ENCODE data around the gene TMEM236. TPM values are rescaled to one million over a fixed set of nuclear protein-coding genes. Genes with fewer than 3 reads are reported as not detected.

The TMEM236 gene
- total RNA-seq, 1 donor from 2014 or later: 0.09 TPM

DNA sequence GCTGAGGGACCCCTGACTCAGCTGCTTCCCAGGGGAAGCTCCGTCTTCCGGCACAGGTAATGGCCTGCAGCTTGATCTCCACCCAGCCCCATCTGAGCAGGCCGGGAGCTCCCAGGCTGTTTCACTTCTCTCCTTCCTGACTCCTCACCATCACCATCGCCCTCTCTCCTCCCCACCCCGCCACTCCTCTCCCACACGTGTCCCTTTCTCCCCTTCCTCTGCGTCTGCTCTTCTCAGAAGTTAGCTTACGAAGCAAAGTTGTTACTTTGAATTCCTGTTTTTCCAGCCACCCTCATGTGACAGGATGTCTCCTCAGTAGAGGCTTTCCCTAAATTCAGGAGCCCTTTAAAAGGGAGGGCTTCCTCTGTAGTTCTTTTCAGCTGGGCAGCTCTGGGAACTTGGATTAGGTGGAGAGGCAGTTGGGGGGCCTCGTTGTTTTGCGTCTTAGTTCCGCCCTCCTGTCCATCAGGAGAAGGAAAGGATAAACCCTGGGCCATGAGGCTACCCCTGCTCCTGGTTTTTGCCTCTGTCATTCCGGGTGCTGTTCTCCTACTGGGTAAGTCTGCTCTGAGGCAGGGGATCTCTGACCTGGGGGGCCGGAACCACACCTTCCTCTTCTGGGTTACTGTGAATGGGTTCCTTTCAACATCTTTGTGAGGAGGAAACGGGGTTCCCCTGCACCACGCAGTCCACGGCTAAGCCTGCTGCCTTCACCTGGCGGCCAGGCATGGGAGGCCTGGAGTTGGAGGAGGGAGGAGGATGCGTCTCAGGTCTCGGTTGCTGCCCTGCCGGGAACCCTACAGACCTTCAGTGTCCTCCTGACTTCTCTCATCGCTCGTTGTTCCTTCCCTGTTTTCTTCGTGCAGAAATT is 57.2 kb downstream of the TMEM236 start, which contains the start of gene MRC1:
Gene MRC1 (plus strand): TSS at position 378 of the 871 bp plus-strand sequence. CDS start 118 bp downstream, at position 496.
- DNase-seq: no peak
- H3K36me3 Mint-ChIP-seq (ENCODE audit: low read depth): no peaks in the 10 kb centered on the region
- intact Hi-C loops (cut with micrococcal nuclease): no loop called here
- ChIA-PET POLR2A (no interaction called here), CTCF (no interaction called here)
- no peak within 1 kb of the TSS for H3K27ac Mint-ChIP-seq
- H3K9me3 Mint-ChIP-seq: peaks cover 2% of the 10 kb centered on the region
- peaks cover 27% of the 10 kb centered on the region for H3K27me3 Mint-ChIP-seq
- no peak within 1 kb of the TSS for H3K4me3 Mint-ChIP-seq
- TF ChIP-seq, protein P1, sequence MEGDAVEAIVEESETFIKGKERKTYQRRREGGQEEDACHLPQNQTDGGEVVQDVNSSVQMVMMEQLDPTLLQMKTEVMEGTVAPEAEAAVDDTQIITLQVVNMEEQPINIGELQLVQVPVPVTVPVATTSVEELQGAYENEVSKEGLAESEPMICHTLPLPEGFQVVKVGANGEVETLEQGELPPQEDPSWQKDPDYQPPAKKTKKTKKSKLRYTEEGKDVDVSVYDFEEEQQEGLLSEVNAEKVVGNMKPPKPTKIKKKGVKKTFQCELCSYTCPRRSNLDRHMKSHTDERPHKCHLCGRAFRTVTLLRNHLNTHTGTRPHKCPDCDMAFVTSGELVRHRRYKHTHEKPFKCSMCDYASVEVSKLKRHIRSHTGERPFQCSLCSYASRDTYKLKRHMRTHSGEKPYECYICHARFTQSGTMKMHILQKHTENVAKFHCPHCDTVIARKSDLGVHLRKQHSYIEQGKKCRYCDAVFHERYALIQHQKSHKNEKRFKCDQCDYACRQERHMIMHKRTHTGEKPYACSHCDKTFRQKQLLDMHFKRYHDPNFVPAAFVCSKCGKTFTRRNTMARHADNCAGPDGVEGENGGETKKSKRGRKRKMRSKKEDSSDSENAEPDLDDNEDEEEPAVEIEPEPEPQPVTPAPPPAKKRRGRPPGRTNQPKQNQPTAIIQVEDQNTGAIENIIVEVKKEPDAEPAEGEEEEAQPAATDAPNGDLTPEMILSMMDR (IDR thresholded peaks at IDR 0.05): no peak
- H3K4me1 Mint-ChIP-seq: peaks cover 17% of the 10 kb centered on the region
- no peak for ATAC-seq (ENCODE audit: low read depth)

DNA sequence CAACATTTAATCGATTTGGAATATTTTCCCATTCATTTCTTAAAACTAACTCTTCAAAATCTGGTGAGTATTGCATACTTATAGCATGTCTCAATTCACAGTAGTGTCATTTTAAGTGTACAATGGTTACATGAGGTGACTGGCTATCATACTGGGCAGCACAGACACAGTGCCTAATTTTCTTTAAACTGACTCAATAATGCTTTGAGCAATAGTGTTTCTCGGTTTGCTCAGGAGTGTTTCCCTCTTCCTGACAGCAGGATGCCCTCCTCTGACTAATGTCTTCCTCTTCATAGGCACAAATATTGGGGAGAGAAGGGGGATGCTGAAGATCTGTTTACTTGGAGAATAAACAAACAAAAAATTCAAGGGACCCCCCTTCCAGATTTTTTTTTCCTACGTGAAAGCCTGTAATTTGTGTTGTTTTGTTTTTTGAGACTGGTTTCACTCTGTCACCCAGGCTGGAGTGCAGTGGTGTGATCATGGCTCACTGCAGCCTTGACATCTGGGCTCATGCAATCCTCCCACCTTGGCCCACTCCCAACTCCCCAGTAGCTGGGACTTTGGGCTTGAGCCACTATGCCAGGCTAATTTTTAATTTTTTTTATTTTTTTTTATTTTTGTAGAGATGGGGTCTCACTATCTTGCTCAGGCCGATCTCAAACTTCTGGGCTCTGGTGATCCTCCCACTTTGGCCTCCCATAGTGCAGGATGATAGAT is 59.3 kb downstream of the TMEM236 start:
- Mint-ChIP-seq H3K4me1 (peaks cover 5% of the 10 kb centered on the region), H3K4me3 (no peak overlapping the region), H3K36me3 (ENCODE audit: low read depth) (no peaks in the 10 kb centered on the region), H3K27ac (no peak overlapping the region), H3K9me3 (no peaks in the 10 kb centered on the region), H3K27me3 (peaks cover 29% of the 10 kb centered on the region)
- CTCF ChIA-PET: no interaction called here
- POLR2A ChIA-PET: no interaction called here
- intact Hi-C loops (cut with micrococcal nuclease): no loop called here
- no peak for DNase-seq
- no peak for ATAC-seq (ENCODE audit: low read depth)
- TF ChIP-seq, protein P1 (IDR thresholded peaks at IDR 0.05): no peak

GRCh38 chr10:17814973-17815372 is 63.0 kb downstream of the TMEM236 start:
- DNase-seq (no peak), ATAC-seq (ENCODE audit: low read depth) (no peak)
- Mint-ChIP-seq H3K27me3 (peaks cover 26% of the 10 kb centered on the region), H3K9me3 (no peaks in the 10 kb centered on the region), H3K27ac (no peak overlapping the region), H3K4me1 (no peaks in the 10 kb centered on the region), H3K4me3 (no peak overlapping the region), H3K36me3 (ENCODE audit: low read depth) (no peaks in the 10 kb centered on the region)
- intact Hi-C loops (cut with micrococcal nuclease): no loop called here
- TF ChIP-seq, protein P1 (IDR thresholded peaks at IDR 0.05): no peak
- CTCF ChIA-PET: no interaction called here
- POLR2A ChIA-PET: no interaction called here

DNA sequence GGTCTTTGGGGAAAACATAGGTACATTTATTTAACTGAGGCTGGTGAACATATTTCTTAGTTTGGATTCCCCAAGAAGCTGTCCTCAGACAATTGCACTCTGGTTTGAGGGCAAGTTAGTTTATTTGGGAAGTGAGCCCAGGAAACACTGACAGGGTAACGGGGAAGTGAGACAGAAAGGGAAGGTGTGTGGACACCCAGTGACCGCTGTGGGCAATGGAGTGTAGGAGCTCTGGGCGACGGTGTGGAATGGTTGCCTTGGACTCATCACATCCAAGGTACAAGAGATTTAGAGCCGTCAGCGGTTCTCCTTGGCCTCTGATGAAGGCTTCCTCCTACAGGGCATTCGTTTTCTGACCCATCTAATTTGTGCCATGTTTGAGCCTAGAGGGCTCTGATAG is 64.2 kb downstream of the TMEM236 start:
- H3K27ac Mint-ChIP-seq: no peak overlapping the region
- intact Hi-C loops (cut with micrococcal nuclease): no loop called here
- H3K27me3 Mint-ChIP-seq: peaks cover 17% of the 10 kb centered on the region
- H3K4me1 Mint-ChIP-seq: no peaks in the 10 kb centered on the region
- ChIA-PET CTCF (no interaction called here), POLR2A (no interaction called here)
- H3K9me3 Mint-ChIP-seq: no peaks in the 10 kb centered on the region
- no peaks in the 10 kb centered on the region for H3K36me3 Mint-ChIP-seq (ENCODE audit: low read depth)
- TF ChIP-seq, protein P1 (IDR thresholded peaks at IDR 0.05): no peak
- ATAC-seq (ENCODE audit: low read depth) (no peak), DNase-seq (no peak)
- H3K4me3 Mint-ChIP-seq: no peak overlapping the region

GRCh38 chr10:17817316-17817715 is 65.3 kb downstream of the TMEM236 start:
- TF ChIP-seq, protein P1 (IDR thresholded peaks at IDR 0.05): no peak
- Mint-ChIP-seq H3K4me3 (no peak overlapping the region), H3K27me3 (peaks cover 12% of the 10 kb centered on the region), H3K4me1 (no peaks in the 10 kb centered on the region), H3K36me3 (ENCODE audit: low read depth) (no peaks in the 10 kb centered on the region), H3K27ac (no peak overlapping the region), H3K9me3 (no peaks in the 10 kb centered on the region)
- DNase-seq: no peak
- POLR2A ChIA-PET: no interaction called here
- intact Hi-C loops (cut with micrococcal nuclease): no loop called here
- CTCF ChIA-PET: no interaction called here
- no peak for ATAC-seq (ENCODE audit: low read depth)
